Measurements from ENCODE around the gene BCO2. TPM values are rescaled to one million over a fixed set of nuclear protein-coding genes. Genes with fewer than 3 reads are reported as not detected.
A peak's percentile ranks its signal among the peaks of the same experiment; 100 is the strongest.

The BCO2 gene
- total RNA-seq, 1 donor: 0.72 TPM

DNA sequence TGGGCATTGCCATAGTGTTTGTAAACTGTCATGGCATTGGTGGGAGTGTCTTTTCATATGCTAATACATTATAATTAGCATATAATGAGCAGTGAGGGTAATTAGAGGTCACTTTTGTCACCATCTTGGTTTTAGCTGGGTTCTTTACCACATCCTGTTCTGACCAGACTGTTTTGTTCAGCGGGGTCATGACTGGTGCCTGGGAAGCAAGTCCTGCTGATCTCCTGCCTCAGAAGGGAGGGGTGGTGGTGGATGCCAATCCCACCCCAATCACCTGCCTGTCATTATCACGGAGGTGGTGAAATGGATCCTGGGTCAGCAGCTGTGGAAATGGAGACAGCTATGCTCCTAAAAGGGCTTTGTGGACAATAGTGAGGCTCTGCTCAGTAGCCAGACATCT lies 42.6 kb upstream of the BCO2 start:
- Histone ChIP-seq H3K4me3 (ENCODE audit: insufficient read depth, low read length) (no peak overlapping the region), H3K27ac (ENCODE audit: low read depth, low read length) (no peak overlapping the region), H4K20me1 (ENCODE audit: insufficient read depth, low read length) (no peaks in the 10 kb centered on the region), H3K9me3 (ENCODE audit: low read depth, low read length) (no peaks in the 10 kb centered on the region), H3K36me3 (ENCODE audit: insufficient read depth, low read length) (no peaks in the 10 kb centered on the region), H3K4me1 (ENCODE audit: insufficient read depth, low read length) (peaks cover 9% of the 10 kb centered on the region), H3K27me3 (ENCODE audit: insufficient read depth, low read length) (no peaks in the 10 kb centered on the region), H3K79me2 (ENCODE audit: insufficient read depth, low read length) (no peaks in the 10 kb centered on the region), H2AFZ (ENCODE audit: low read length) (no peak overlapping the region), H3K4me2 (ENCODE audit: insufficient read depth, low read length) (no peak overlapping the region)
- DNase-seq (ENCODE audit: insufficient read length, low spot score, missing footprints): no peak
- TF ChIP-seq, protein P1, sequence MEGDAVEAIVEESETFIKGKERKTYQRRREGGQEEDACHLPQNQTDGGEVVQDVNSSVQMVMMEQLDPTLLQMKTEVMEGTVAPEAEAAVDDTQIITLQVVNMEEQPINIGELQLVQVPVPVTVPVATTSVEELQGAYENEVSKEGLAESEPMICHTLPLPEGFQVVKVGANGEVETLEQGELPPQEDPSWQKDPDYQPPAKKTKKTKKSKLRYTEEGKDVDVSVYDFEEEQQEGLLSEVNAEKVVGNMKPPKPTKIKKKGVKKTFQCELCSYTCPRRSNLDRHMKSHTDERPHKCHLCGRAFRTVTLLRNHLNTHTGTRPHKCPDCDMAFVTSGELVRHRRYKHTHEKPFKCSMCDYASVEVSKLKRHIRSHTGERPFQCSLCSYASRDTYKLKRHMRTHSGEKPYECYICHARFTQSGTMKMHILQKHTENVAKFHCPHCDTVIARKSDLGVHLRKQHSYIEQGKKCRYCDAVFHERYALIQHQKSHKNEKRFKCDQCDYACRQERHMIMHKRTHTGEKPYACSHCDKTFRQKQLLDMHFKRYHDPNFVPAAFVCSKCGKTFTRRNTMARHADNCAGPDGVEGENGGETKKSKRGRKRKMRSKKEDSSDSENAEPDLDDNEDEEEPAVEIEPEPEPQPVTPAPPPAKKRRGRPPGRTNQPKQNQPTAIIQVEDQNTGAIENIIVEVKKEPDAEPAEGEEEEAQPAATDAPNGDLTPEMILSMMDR (IDR thresholded peaks at IDR 0.05; ENCODE audit: extremely low read depth, low read depth, low read length): no peak

DNA sequence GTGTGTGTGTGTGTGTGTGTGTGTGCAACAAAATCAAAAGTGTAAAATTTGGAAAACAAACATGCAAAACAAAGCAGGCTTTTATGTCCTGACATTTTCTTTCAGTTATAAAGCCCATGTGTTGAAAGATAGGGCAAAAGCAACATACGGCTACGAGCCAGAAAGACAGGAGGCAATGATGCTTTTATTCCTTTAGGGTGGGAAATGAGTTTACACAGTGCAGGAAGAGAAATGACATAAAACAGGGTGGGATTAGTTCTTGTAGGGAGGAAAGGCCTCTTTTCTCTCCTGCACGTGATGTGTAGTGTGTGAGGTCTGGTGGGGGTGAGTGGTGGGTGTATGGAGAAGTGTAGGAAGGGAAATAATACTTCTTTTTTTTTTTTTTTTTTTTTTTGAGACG lies 40.8 kb upstream of the BCO2 start:
- TF ChIP-seq, protein P1 (IDR thresholded peaks at IDR 0.05; ENCODE audit: extremely low read depth, low read depth, low read length): no peak
- DNase-seq (ENCODE audit: insufficient read length, low spot score, missing footprints): peak; percentile 14
- no peak overlapping the region for H3K4me2 ChIP-seq (ENCODE audit: insufficient read depth, low read length)
- no peak overlapping the region for H3K27ac ChIP-seq (ENCODE audit: low read depth, low read length)
- no peak overlapping the region for H2AFZ ChIP-seq (ENCODE audit: low read length)
- H3K4me1 ChIP-seq (ENCODE audit: insufficient read depth, low read length): no peaks in the 10 kb centered on the region
- no peak overlapping the region for H3K4me3 ChIP-seq (ENCODE audit: insufficient read depth, low read length)
- H3K27me3 ChIP-seq (ENCODE audit: insufficient read depth, low read length): no peaks in the 10 kb centered on the region
- no peaks in the 10 kb centered on the region for H4K20me1 ChIP-seq (ENCODE audit: insufficient read depth, low read length)
- no peaks in the 10 kb centered on the region for H3K79me2 ChIP-seq (ENCODE audit: insufficient read depth, low read length)
- no peaks in the 10 kb centered on the region for H3K36me3 ChIP-seq (ENCODE audit: insufficient read depth, low read length)
- no peaks in the 10 kb centered on the region for H3K9me3 ChIP-seq (ENCODE audit: low read depth, low read length)

DNA sequence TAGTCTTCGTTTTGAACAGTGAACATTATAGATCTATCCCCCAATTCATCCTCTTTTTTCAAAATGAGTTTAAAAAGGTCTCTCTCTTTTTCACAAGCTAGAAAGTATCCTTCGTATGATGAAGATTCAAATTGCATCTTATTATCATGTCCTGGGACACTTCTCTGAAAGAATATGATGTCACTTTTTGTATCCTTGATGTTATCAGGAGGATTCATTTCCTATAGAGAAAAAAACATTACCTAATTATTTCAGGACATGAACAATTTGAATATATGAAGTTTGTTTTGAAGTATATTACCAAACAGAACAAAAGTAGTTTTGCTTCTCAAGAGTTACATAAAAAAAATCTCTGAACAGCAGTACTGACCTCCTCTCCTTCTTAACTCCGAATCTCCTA lies 31.7 kb upstream of the BCO2 start:
- H3K36me3 ChIP-seq (ENCODE audit: insufficient read depth, low read length): no peaks in the 10 kb centered on the region
- TF ChIP-seq, protein P1 (IDR thresholded peaks at IDR 0.05; ENCODE audit: extremely low read depth, low read depth, low read length): no peak
- H3K4me2 ChIP-seq (ENCODE audit: insufficient read depth, low read length): no peak overlapping the region
- no peak overlapping the region for H3K4me3 ChIP-seq (ENCODE audit: insufficient read depth, low read length)
- peaks cover 3% of the 10 kb centered on the region for H3K9me3 ChIP-seq (ENCODE audit: low read depth, low read length)
- H2AFZ ChIP-seq (ENCODE audit: low read length): no peak overlapping the region
- no peak for DNase-seq (ENCODE audit: insufficient read length, low spot score, missing footprints)
- no peaks in the 10 kb centered on the region for H3K79me2 ChIP-seq (ENCODE audit: insufficient read depth, low read length)
- no peaks in the 10 kb centered on the region for H4K20me1 ChIP-seq (ENCODE audit: insufficient read depth, low read length)
- H3K4me1 ChIP-seq (ENCODE audit: insufficient read depth, low read length): no peaks in the 10 kb centered on the region
- no peak overlapping the region for H3K27ac ChIP-seq (ENCODE audit: low read depth, low read length)
- H3K27me3 ChIP-seq (ENCODE audit: insufficient read depth, low read length): no peaks in the 10 kb centered on the region

DNA sequence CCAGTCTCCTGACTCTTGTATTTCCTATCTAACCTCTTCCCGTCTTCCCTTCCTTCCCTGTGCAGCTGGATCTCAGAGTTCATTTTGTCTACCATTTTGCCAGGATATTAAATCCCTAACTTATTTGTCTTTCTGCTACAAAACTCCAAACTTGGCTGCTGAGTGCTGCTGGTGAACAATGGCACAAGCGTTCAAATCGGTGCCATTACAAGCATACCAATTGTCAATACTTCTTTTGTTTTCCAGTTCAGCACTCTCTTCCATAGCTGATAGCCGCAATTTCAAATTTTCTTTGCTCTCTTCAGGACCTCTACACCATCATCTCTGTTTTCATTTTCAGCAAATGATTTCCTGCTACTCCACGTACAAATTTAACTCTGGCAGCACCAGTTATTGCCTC lies 24.8 kb upstream of the BCO2 start:
- Histone ChIP-seq H3K27me3 (ENCODE audit: insufficient read depth, low read length) (no peaks in the 10 kb centered on the region), H3K36me3 (ENCODE audit: insufficient read depth, low read length) (no peaks in the 10 kb centered on the region), H3K4me2 (ENCODE audit: insufficient read depth, low read length) (no peak overlapping the region)

More for the DNA sequence above, 24.8 kb upstream of the BCO2 start:
- no peak overlapping the region for H3K27ac ChIP-seq (ENCODE audit: low read depth, low read length)
- H3K4me3 ChIP-seq (ENCODE audit: insufficient read depth, low read length): no peak overlapping the region
- no peak overlapping the region for H2AFZ ChIP-seq (ENCODE audit: low read length)
- DNase-seq (ENCODE audit: insufficient read length, low spot score, missing footprints): no peak
- H4K20me1 ChIP-seq (ENCODE audit: insufficient read depth, low read length): no peaks in the 10 kb centered on the region
- H3K4me1 ChIP-seq (ENCODE audit: insufficient read depth, low read length): no peaks in the 10 kb centered on the region
- TF ChIP-seq, protein P1 (IDR thresholded peaks at IDR 0.05; ENCODE audit: extremely low read depth, low read depth, low read length): no peak
- no peaks in the 10 kb centered on the region for H3K79me2 ChIP-seq (ENCODE audit: insufficient read depth, low read length)
- no peaks in the 10 kb centered on the region for H3K9me3 ChIP-seq (ENCODE audit: low read depth, low read length)
